ENCODE results near the gene F2RL3. TPM values are rescaled to one million over a fixed set of nuclear protein-coding genes. Genes with fewer than 3 reads are reported as not detected.
A peak's percentile ranks its signal among the peaks of the same experiment; 100 is the strongest.

Gene F2RL3
- total and polyA plus RNA-seq, 9 of the 15 experiments (the other 6 are each of a cell fraction or from before 2014, with no cell fraction given), result 1.4 to 27.6 (median 11.9) TPM

DNA sequence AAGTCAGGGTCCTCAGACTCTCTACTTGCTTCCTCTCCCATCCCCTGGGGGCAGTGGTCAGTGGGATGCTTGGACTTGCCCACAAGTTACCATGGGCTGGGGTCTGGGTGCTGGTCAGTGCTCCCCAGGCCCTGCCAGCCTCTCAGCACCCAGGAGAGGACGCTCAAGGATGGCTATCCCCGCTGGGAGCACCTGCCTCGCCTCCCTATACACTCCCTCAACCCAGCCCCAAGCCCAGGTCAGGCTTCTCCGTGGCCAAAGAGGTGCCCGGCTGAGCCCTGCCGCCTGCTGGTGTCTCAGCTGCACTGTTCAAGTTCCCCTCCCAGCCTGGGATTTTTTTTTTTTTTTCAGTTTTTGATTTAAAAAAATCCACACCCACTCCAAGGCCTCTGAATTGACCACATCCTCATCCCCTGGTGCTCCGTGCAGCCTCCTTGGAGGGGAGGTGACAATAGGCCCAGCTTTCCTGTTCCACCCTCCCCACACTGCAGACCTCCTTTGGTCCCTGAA lies 10.8 kb downstream of the F2RL3 start:
- Histone ChIP-seq H2AFZ (ENCODE audit: low read depth, low read length) (no peak overlapping the region), H3K9ac (ENCODE audit: insufficient read depth in 1 of 2, low read depth in 2 of 2, low read length in 2 of 2) (no peak overlapping the region), H3K9me1 (ENCODE audit: control insufficient read depth, insufficient read depth, low read length) (no peaks in the 10 kb centered on the region), H3K79me2 (ENCODE audit: control insufficient read depth, insufficient read depth, low read length) (no peaks in the 10 kb centered on the region; the same call in 2 of the 3 replicates), H3K4me1 (replicated peaks in 1 of 2; ENCODE audit: control insufficient read depth in 2 of 2, insufficient read depth in 2 of 2, low read length in 2 of 2) (peaks cover 0 to 42% of the 10 kb centered on the region in 2 experiments; a peak in 3 of 5 replicates), H3K27me3 (ENCODE audit: control insufficient read depth in 2 of 2, insufficient read depth in 2 of 2, low read length in 2 of 2) (peaks cover 0 to 14% of the 10 kb centered on the region in 2 experiments; a peak in 2 of 5 replicates), H3K4me3 (no peak overlapping the region), H3K9me3 (replicated peaks; ENCODE audit: control insufficient read depth, insufficient read depth, low read depth, low read length) (no peaks in the 10 kb centered on the region), H3K27ac (ENCODE audit: extremely low read depth, low read depth, low read length) (no peak overlapping the region), H3K36me3 (ENCODE audit: control insufficient read depth, insufficient read depth, low read length) (no peaks in the 10 kb centered on the region), H3K4me2 (ENCODE audit: insufficient read depth, low read length) (no peak overlapping the region), H4K20me1 (replicated peaks; ENCODE audit: control insufficient read depth, insufficient read depth, low read length) (no peaks in the 10 kb centered on the region)
- FAIRE-seq, result no peak
- intact Hi-C loops (cut with micrococcal nuclease) (loop anchor here (1.0 to 5.0 kb wide), 5 partner anchors 63 to 393 kb away; no protein-coding TSS in a partner anchor), in situ Hi-C loops (cut with MboI) (no loop called here)
- POLR2A ChIA-PET, result interaction anchor here (0.7 to 1.2 kb wide), 3 partner anchors 9 to 362 kb away, joined by 3 to 7 read pairs (median 5); no protein-coding TSS in a partner anchor
- WGBS (ENCODE audit: insufficient coverage, low coverage, missing lambda C conversion rate), result 3% methylated on average over 7 of the region's 7 CpGs
- no TSS peak for BruUV-seq (replicated peaks)
- CTCF ChIA-PET (ENCODE audit: low intra/inter-chr PET ratio), result interaction anchor here (0.6 to 3.3 kb wide), 7 partner anchors 20 to 185 kb away, joined by 3 to 29 read pairs (median 4); no protein-coding TSS in a partner anchor
- peak; percentile 34 for ATAC-seq
- DNase-seq (ENCODE audit: extremely low read depth in 1 of 4, low spot score in 3 of 4), result peak; percentile 63 to 74 (median 68)
- TF ChIP-seq DEAF1 (CRISPR knock-in tag; IDR thresholded peaks at IDR 0.05), result peak; percentile 51
- TF ChIP-seq SMC3 (conservative IDR thresholded peaks at IDR 0.05; ENCODE audit: insufficient read depth, low read depth, low read length), result peak; percentile 82
- TF ChIP-seq ZNF175 (CRISPR knock-in tag; IDR thresholded peaks at IDR 0.05; ENCODE audit: low read depth), result no peak
- TF ChIP-seq SAFB2 (IDR thresholded peaks at IDR 0.05; ENCODE audit: borderline replicate concordance, low read depth, low read length, severe bottlenecking), result no peak
- TF ChIP-seq RAD21 (CRISPR knock-in tag; conservative IDR thresholded peaks at IDR 0.05 in 1 of 2, IDR thresholded peaks at IDR 0.05 in 1 of 2), result peak; percentile 67 to 83
- TF ChIP-seq, protein P1, sequence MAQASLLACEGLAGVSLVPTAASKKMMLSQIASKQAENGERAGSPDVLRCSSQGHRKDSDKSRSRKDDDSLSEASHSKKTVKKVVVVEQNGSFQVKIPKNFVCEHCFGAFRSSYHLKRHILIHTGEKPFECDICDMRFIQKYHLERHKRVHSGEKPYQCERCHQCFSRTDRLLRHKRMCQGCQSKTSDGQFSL (CRISPR knock-in tag; IDR thresholded peaks at IDR 0.05), result no peak
- TF ChIP-seq, protein P1 (tag; IDR thresholded peaks at IDR 0.05), result no peak
- TF ChIP-seq POLR2G (IDR thresholded peaks at IDR 0.05; ENCODE audit: low read depth, low read length), result peak; percentile 60
- TF ChIP-seq ELF2 (CRISPR knock-in tag; IDR thresholded peaks at IDR 0.05), result no peak
- TF ChIP-seq XRCC5 (IDR thresholded peaks at IDR 0.05; ENCODE audit: low read depth, low read length), result peak; percentile 45; the same call in 1 of the 2 replicates
- TF ChIP-seq ZSCAN29 (IDR thresholded peaks at IDR 0.05), result no peak
- TF ChIP-seq STAG1 (CRISPR knock-in tag; IDR thresholded peaks at IDR 0.05; ENCODE audit: borderline replicate concordance), result peak; percentile 52; the same call in 1 of the 2 replicates
- peak; percentile 15; the same call in 1 of the 2 replicates for TF ChIP-seq ZBTB7A (IDR thresholded peaks at IDR 0.05; ENCODE audit: borderline replicate concordance, control insufficient read depth, low read depth, low read length)
- peak; percentile 79; the same call in 1 of the 2 replicates for TF ChIP-seq CC2D1A (IDR thresholded peaks at IDR 0.05)
- no peak for TF ChIP-seq FOXK1 (CRISPR knock-in tag; IDR thresholded peaks at IDR 0.05; ENCODE audit: borderline replicate concordance)
- TF ChIP-seq ZFP30 (CRISPR knock-in tag; IDR thresholded peaks at IDR 0.05; ENCODE audit: borderline replicate concordance), result no peak
- TF ChIP-seq JUNB (CRISPR knock-in tag; conservative IDR thresholded peaks at IDR 0.05), result no peak
- TF ChIP-seq TFAP4 (CRISPR knock-in tag; IDR thresholded peaks at IDR 0.05; ENCODE audit: borderline replicate concordance), result 0 out of 2 replicates have a peak, but pooled peaks have one; percentile 31
- no peak for TF ChIP-seq ZNF408 (CRISPR knock-in tag; IDR thresholded peaks at IDR 0.05; ENCODE audit: low read depth)
